Measurements from ENCODE around the gene NUBP2.
"Not testable (repeated sequence)": the region's sequence is repeated elsewhere in the genome, so short reads cannot be mapped to it uniquely, and the experiment has no call there.

The NUBP2 gene

DNA sequence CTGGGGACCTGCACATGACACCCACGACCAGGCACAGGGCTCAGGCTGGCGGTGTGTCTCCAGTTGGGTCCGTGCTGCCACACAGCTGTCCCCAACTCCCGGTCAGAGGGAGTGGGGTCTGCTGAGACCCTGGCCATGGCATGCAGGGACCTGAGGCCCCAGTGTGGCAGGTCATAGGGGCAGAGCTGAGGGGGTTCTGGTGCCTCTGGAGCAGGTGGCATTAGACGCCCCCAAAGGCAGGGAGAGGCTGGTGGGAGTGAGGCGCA, 4.2 kb downstream of the NUBP2 start:
- DNase-seq: no peak

DNA sequence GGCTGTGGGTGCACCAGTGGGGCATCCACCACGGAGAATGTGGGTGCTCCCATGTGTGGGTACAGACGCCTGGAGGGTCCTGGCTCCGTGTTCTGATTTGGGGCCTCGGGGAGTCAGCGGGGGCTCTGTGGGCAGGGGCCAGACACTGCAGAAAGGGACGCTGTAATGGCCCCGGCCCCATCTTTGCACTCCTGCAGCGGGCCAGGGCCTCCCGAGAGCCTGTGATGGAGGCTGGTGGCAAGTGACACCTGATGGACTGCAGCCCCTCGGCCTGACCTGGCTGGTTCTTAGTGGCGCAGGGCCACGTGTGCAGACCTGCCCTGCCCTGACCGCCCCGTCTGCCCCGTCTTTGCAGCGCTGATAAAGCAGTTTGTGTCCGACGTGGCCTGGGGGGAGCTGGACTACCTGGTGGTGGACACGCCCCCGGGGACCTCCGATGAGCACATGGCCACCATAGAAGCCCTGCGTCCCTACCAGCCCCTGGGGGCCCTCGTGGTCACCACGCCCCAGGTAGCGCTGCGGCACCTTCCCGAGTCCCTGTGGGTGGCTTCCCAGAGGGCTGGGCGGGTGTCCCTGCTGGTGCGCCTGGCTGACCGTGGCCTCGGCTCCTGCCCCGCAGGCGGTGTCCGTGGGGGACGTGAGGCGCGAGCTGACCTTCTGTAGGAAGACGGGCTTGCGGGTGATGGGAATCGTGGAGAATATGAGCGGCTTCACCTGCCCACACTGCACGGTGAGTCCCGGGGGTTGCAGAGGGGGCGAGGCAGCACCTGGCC, 4.7 kb downstream of the NUBP2 start:
- DNase-seq: no peak

GRCh38 chr16:1788095-1788707, 5.4 kb downstream of the NUBP2 start:
- DNase-seq: no peak

DNA sequence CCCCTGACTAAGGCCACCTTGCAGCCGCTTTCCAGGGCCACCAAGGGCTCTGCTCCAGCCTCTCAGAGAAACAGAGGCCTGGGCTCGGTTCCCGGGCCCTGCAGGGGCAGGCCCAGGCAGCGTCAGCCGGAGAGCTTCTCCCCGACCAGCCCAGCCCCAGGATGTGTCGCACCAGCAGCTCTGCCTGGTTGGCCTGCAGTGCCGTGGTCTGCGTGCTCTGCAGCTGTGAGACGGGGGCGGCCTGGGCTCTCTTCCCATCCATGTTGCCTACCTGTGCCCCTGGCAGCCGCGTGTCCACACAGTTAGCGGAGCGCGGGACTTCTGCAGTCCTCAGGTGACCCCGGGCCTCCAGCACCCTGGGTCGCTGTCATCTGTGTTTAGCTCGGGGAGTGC, 5.9 kb downstream of the NUBP2 start:
- DNase-seq: no peak

DNA sequence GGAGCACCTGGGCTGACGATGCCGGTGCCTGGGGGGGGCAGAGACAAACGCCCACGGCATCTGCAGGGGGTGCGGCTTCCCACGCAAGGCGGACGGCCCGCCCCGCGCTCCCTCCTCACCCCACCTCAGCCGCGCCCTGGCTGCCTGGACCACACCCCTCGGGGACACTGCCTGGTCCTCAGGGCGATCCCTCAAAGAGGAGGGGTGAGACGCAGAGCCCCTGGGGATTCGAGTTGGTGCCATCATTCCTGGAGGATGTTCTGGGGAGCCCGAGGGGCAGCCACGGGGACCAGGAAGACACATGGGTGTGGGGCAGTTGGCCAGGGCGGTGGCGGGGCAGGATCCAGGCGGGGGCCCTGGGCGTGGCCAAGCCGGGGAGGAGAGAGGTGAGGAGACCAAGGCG, 6.9 kb downstream of the NUBP2 start:
- DNase-seq: no peak

- no peak for DNase-seq
Observed at GRCh38 chr16:1790261-1790610, 7.5 kb downstream of the NUBP2 start.

- DNase-seq: no peak
Observed at GRCh38 chr16:1790611-1791255, 8.0 kb downstream of the NUBP2 start.

DNA sequence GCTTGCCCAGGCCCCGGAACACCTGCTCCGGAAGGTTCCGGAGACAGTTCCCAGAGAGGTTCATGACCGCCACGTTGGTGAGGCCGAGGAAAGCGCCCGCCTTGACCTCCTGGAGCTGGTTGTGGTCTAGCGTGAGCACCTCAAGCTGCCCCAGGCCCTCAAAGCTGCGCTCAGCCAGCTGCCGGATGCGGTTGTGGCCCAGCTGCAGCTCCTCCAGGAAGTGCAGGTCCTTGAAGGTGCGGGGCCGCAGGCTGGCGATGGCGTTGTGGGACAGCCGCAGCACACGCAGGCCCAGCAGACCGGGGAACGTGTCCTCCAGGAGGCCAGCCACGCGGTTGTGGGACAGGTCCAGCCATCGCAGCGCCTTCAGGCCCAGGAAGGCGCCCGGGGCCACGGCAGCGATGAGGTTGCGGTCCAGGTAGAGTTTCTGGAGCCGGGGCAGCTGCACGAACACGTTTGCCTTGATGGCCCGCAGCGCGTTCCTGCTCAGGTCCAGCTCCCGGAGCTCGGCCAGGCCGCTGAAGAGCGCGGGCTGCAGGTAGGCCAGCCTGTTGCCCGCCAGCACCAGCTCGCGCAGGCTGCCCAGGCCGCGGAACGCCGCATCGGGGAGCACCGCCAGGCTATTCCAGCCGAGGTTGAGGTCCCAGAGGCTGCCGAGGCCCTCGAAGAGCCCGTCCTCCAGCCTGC, 8.6 kb downstream of the NUBP2 start:
- no peak for DNase-seq

- no peak for DNase-seq
Observed at GRCh38 chr16:1791943-1792812, 9.4 kb downstream of the NUBP2 start.

GRCh38 chr16:1792836-1793577, 10.2 kb downstream of the NUBP2 start:
- no peak for DNase-seq

GRCh38 chr16:1793578-1794220, 10.9 kb downstream of the NUBP2 start, which contains the start of gene IGFALS:
TSS of gene IGFALS (minus strand) at chr16:1793705. CDS start at chr16:1793652, 53 bp downstream.
- no peak for DNase-seq

DNA sequence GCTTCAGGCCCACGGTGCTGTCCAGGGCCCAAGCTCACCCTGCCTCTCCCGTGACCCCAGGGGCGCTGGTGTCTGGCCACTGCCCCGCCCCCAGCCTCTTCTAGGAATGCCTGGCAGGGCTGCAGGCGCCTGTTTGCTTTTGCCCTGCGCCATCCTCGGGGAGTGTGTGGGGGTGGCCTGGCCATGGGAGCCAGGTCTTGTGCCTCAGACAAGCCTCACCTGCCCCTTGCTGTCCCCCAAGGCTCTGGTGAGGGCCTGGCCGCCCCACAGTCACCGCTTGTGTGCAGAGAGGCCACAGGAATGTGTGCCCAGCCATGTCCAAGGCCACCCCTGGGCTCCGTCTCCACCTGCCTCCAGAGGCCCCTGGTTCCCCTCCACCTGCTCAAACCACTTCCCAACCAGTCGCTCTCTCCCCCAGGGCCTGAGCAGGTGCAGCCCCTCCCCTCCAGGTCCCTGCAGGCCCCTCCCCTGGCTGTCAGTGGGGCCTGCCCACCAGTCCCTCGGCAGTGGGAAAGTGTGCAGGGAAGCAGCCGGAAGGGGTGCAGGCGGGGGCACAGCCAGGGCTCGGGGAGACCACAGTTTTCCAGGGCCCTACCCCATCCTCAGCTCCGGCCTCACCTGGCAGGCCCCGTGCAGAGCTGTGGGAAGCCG, 11.6 kb downstream of the NUBP2 start:
- DNase-seq: no peak

DNA sequence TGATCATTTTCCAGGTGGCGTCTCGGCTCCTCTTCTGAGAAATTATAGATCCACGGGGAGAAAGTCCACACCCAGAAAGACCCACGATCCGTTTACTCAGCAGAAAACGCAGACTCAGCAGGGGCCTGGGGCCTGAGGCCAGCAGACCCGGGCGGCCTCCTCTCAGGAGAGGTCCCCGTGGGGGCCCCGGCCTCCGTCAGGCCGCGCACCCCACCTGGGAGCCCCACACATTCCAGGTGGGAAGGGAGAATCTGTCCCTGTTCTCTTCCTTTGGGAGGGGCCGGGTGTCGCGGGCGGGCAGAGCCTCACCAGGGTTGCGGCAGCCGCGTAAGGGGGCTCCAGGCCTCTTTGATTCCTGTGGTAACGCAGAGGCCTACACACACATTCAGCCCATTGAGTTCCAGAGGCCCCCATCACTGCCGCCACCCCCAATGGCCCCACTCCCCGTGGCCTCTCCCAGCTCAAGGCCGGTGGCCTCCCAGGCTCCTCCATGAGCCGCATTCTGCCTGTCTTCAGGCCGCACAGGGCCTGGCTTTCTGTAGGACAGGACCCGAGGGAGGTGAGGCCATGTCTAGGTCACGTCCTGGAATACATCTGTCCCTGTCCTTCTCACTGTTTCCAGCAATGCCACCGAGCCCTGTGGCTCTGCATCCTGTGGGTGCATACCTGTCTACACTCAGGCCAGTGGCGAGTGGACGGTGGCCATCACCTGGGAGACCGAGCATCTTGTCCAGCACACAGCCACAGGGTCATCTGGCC, 12.3 kb downstream of the NUBP2 start:
- no peak for DNase-seq

DNA sequence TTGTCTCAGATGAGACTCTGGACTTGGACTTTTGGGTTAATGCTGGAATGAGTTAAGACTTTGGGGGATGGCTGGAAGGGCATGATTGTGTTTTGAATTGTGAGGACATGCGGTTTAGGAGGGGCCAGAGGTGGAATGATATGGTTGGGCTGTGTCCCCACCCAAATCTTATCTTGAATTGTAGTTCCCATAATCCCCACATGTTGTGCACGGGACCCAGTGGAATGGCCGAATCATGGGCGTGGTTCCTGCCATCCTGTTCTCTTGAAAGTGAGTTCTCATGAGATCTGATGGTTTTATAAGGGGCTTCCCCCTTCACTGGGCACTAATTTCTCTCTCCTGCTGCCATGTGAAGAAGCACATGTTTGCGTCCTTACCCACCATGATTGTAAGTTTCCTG, 16.5 kb downstream of the NUBP2 start:
- DNase-seq: not testable (repeated sequence)

DNA sequence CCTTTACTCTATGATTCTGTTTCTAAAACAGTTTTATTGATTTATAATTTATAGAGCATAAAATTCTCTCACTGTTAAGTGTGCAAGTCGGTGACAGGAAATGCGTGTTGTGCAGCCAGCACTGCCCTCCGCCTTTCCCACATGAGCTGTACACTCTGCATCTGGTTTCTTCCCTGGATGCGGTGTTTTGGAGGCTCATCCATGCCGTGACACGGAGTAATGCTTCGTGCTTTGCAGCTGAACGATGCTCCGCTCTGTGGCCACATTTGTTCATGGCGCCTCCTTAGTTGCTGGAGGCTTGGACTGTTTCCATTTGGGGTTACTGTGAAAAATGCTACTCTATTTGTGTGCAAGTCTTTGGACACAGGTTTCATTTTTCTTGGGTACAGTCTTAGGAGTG, 17.9 kb downstream of the NUBP2 start:
- no peak for DNase-seq

DNA sequence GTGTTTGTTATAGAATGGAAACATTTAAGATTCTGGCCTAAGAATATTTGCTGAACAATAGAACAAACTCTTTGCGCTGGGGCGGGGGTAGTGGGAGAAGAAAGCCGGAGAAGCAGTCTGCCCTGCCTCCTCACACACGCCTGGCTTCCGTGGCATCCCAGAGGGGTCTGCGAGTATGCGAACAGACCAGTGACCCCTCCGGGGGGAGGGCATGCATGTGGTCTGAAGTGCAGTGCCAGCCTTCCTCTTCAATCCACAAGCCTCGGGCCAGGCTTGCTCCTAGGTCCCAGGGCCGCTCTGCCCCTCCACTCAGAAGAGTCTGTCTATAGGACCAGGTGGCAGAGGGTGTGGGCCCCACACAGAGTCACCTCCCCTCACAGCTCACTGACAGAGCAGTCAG, 24.9 kb downstream of the NUBP2 start:
- no peak for DNase-seq

GRCh38 chr16:1808691-1809090, 25.9 kb downstream of the NUBP2 start:
- no peak for DNase-seq

DNA sequence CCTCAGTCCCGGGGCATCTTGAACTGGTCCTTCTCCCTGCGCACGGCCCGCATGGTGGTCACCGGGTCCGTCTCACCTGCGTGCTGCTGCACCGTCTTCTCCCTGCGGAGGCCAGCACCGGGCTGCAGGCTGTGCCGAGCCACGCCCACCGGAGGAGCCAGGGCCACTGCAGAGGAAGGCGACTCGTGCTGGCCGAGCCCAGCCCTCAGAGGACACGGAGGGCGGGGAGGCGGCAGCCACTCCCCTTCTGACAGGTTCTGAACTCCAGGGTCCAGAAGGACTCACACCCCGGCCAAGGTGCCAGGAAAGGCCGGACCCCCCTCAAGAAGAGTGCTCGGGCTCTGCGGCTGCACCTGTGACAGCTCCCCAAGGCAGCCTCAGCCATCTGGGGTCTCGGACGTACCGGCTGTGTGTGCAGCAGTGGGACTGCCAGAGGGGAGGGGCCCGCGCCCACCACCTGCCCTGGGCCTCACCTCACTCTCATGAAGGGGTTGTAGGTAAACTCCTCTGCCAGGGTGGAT, 26.6 kb downstream of the NUBP2 start:
- no peak for DNase-seq

- no peak for DNase-seq
Observed at GRCh38 chr16:1810106-1810505, 27.3 kb downstream of the NUBP2 start.

DNA sequence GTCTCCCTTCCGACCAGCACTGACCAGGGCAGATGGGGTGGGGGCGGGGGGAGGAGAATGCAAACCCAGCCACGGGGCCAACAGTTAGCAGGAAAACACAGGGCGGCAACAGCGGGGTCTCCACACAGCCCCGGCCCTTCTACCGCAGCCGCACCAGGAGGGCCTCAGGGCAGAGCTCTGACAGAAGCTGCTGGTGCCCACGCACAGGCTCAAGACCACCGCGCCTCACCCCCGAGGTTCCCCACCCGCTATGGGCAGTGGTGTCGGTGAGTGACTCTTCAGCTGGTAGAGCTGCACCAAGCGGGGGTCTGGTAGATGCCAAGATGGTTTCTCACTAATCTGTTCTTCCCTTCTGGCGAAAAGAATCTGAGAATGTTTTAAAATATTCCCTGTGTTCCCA, 27.8 kb downstream of the NUBP2 start:
- DNase-seq: no peak
